GM23248 (cell line): ENCODE measurements around the gene PRDX2. TPM values are rescaled to one million over a fixed set of nuclear protein-coding genes. Genes with fewer than 3 reads are reported as not detected.
"Not testable (repeated sequence)": the region's sequence is repeated elsewhere in the genome, so short reads cannot be mapped to it uniquely, and the experiment has no call there.

Experiments used
- DNase-seq: peaks from one replicate; pipeline ENCODE4 v3.0.0-alpha.2; 2015
- H2AFZ ChIP-seq: fragments of 200-600 bp; sonication (generic); 2 replicates; pipeline ENCODE4 v1.6.1; 2016; ENCODE audit warnings: antibody characterized with exemption
- H3F3A ChIP-seq: fragments of 200-600 bp; sonication (generic); 2 replicates; pipeline ENCODE4 v1.6.1; 2016; ENCODE audit warnings: mild to moderate bottlenecking, antibody characterized with exemption, mixed run types; ENCODE audit not compliant: insufficient read depth
- H3K27ac ChIP-seq: fragments of 200-600 bp; sonication (generic); 2 replicates; pipeline ENCODE4 v1.5.1; 2016; ENCODE audit warnings: mild to moderate bottlenecking
- H3K27me3 ChIP-seq: fragments of 200-600 bp; sonication (generic); replicated peaks from 2 replicates; pipeline ENCODE4 v1.6.1; 2016; ENCODE audit warnings: mild to moderate bottlenecking; ENCODE audit not compliant: insufficient read depth
- H3K36me3 ChIP-seq: fragments of 200-600 bp; sonication (generic); 2 replicates; pipeline ENCODE4 v1.6.1; 2016; ENCODE audit warnings: low read depth, mild to moderate bottlenecking
- H3K4me1 ChIP-seq: fragments of 200-600 bp; sonication (generic); 2 replicates; pipeline ENCODE4 v1.6.1; 2016; ENCODE audit warnings: mild to moderate bottlenecking; ENCODE audit not compliant: insufficient read depth
- H3K4me2 ChIP-seq: fragments of 200-600 bp; sonication (generic); one replicate; pipeline ENCODE4 v1.6.1; 2016; ENCODE audit warnings: mild to moderate bottlenecking; ENCODE audit not compliant: unreplicated experiment
- H3K4me3 ChIP-seq: fragments of 200-600 bp; sonication (generic); 2 replicates; pipeline ENCODE4 v1.5.1; 2016; ENCODE audit warnings: mild to moderate bottlenecking
- H3K79me2 ChIP-seq: fragments of 200-600 bp; sonication (generic); 2 replicates; pipeline ENCODE4 v1.6.1; 2016; ENCODE audit warnings: mild to moderate bottlenecking; ENCODE audit not compliant: insufficient read depth
- H3K9ac ChIP-seq: fragments of 200-600 bp; sonication (generic); 2 replicates; pipeline ENCODE4 v1.6.1; 2016; ENCODE audit warnings: mild to moderate bottlenecking
- H3K9me2 ChIP-seq: fragments of 200-600 bp; sonication (generic); 2 replicates; pipeline ENCODE4 v1.6.1; 2016; ENCODE audit warnings: mixed run types, mild to moderate bottlenecking, moderate library complexity; ENCODE audit not compliant: insufficient read depth
- H3K9me3 ChIP-seq: fragments of 200-600 bp; sonication (generic); one replicate; pipeline ENCODE4 v1.6.1; 2017; ENCODE audit warnings: low read depth
- H4K20me1 ChIP-seq: fragments of 200-600 bp; sonication (generic); 2 replicates; pipeline ENCODE4 v1.6.0; 2016; ENCODE audit not compliant: insufficient read depth
- EZH2 ChIP-seq: fragments of 200-600 bp; sonication (generic); IDR thresholded peaks from 2 replicates; pipeline ENCODE4 v1.6.1; 2018; ENCODE audit warnings: antibody characterized with exemption, mild to moderate bottlenecking; ENCODE audit not compliant: insufficient read depth, poor library complexity, severe bottlenecking
- EZH2phosphoT487 ChIP-seq: fragments of 200-600 bp; sonication (generic); IDR thresholded peaks from 2 replicates; pipeline ENCODE4 v1.6.1; 2018; ENCODE audit warnings: antibody characterized with exemption, moderate library complexity, mild to moderate bottlenecking, low read depth; ENCODE audit not compliant: insufficient read depth
- WGBS, 2 experiments: methylation state at CpG; one replicate each; pipeline ENCODE4 v1.1.6; 2015 to 2017; ENCODE audit warnings: low lambda C conversion rate in 2 of 2, low coverage in 1 of 2; ENCODE audit errors: missing lambda C conversion rate in 2 of 2; 5-methylcytosine and 5-hydroxymethylcytosine counted together
- in situ Hi-C: fragments of 300-500 bp; cut with MboI; formaldehyde crosslinking; loops from 2 replicates; pipeline ENCODE4 v1.15.0; 2020
- polyA plus RNA-seq: library from polyadenylated mRNA; unstranded; fragments of >200 nt; fragmentation: Nextera tagmentation; extraction: Ambion mirVana; gene quantifications from 2 replicates; pipeline ENCODE4 v1.2.1, GENCODE V29; 2016
- total RNA-seq: library from RNA; depleted of rRNA; stranded (reverse); fragments of >200 nt; shearing (Covaris generic); gene quantifications from 2 replicates; pipeline ENCODE4 v1.2.3, GENCODE V29; 2014

Gene PRDX2
- total and polyA plus RNA-seq, 2 experiments from 2014 or later, result 230 to 252 TPM

- no peaks in the 10 kb centered on the region for H3K4me1 ChIP-seq
- H3F3A ChIP-seq, result no peaks in the 10 kb centered on the region
- H3K79me2 ChIP-seq, result no peaks in the 10 kb centered on the region
- H3K36me3 ChIP-seq, result no peaks in the 10 kb centered on the region
- no peaks in the 10 kb centered on the region for H3K9me3 ChIP-seq
- H4K20me1 ChIP-seq, result no peaks in the 10 kb centered on the region
- peaks cover 7% of the 10 kb centered on the region; the same call in 1 of the 2 replicates for H3K27me3 ChIP-seq
- peak; percentile 29 for DNase-seq
- no peak overlapping the region for H3K4me2 ChIP-seq
- TF ChIP-seq EZH2, result no peak
- no peak for TF ChIP-seq EZH2phosphoT487
- H3K9me2 ChIP-seq, result no peaks in the 10 kb centered on the region
- no peak overlapping the region for H3K27ac ChIP-seq
- in situ Hi-C loops, result no loop called here
- 5 to 6% methylated on average over 22 to 23 of the region's 23 CpGs for WGBS, 2 experiments
- no peak overlapping the region for H3K4me3 ChIP-seq
- no peak overlapping the region for H2AFZ ChIP-seq
- H3K9ac ChIP-seq, result no peak overlapping the region
These were observed 26.9 kb upstream of the PRDX2 start for GRCh38 chr19:12828494-12828893.

GRCh38 chr19:12825254-12826131 is 23.9 kb upstream of the PRDX2 start:
- Histone ChIP-seq H3K4me3 (peak overlapping the region; percentile 12; the same call in 1 of the 2 replicates), H3K79me2 (no peaks in the 10 kb centered on the region), H2AFZ (peak overlapping the region; percentile 39; the same call in 1 of the 2 replicates), H3K27me3 (no peaks in the 10 kb centered on the region), H3K9me3 (no peaks in the 10 kb centered on the region), H3K9me2 (no peaks in the 10 kb centered on the region), H3K4me1 (no peaks in the 10 kb centered on the region), H3K4me2 (no peak overlapping the region), H3K9ac (no peak overlapping the region), H4K20me1 (no peaks in the 10 kb centered on the region), H3K27ac (no peak overlapping the region), H3K36me3 (no peaks in the 10 kb centered on the region), H3F3A (no peaks in the 10 kb centered on the region)
- TF ChIP-seq EZH2 (no peak), EZH2phosphoT487 (no peak)
- in situ Hi-C loops, result no loop called here
- peak; percentile 44 for DNase-seq
- WGBS, 2 experiments, result 8 to 9% methylated on average over 38 to 46 of the region's 46 CpGs

GRCh38 chr19:12821761-12822160 is 20.2 kb upstream of the PRDX2 start:
- Histone ChIP-seq H3K27me3 (no peaks in the 10 kb centered on the region), H3K36me3 (no peaks in the 10 kb centered on the region), H3F3A (no peaks in the 10 kb centered on the region), H3K4me2 (no peak overlapping the region), H2AFZ (no peak overlapping the region), H3K9me3 (no peaks in the 10 kb centered on the region), H3K79me2 (no peaks in the 10 kb centered on the region), H3K4me1 (no peaks in the 10 kb centered on the region), H3K4me3 (no peak overlapping the region), H3K9me2 (no peaks in the 10 kb centered on the region), H3K27ac (no peak overlapping the region), H4K20me1 (no peaks in the 10 kb centered on the region), H3K9ac (no peak overlapping the region)
- in situ Hi-C loops, result no loop called here
- 76 to 86% methylated on average over 2 of the region's 2 CpGs for WGBS, 2 experiments
- DNase-seq, result peak; percentile 43
- TF ChIP-seq EZH2phosphoT487, result no peak
- TF ChIP-seq EZH2, result no peak

- H3K4me1 ChIP-seq, H3K36me3 ChIP-seq, H3K4me3 ChIP-seq, H3K79me2 ChIP-seq, H3K9me2 ChIP-seq, H2AFZ ChIP-seq, H3K27me3 ChIP-seq, H3K4me2 ChIP-seq, H3K9me3 ChIP-seq, H4K20me1 ChIP-seq, H3K27ac ChIP-seq, H3K9ac ChIP-seq, DNase-seq, in situ Hi-C loops, H3F3A ChIP-seq: not testable (repeated sequence)
- WGBS, 2 experiments, result 75 to 87% methylated on average over 4 to 11 of the region's 11 CpGs
These were observed 16.2 kb upstream of the PRDX2 start for GRCh38 chr19:12817810-12818209.

GRCh38 chr19:12817188-12817587 is 15.6 kb upstream of the PRDX2 start:
- H3K9me2 ChIP-seq, H3K36me3 ChIP-seq, H3K79me2 ChIP-seq, H3K4me1 ChIP-seq, H3K9me3 ChIP-seq, H3K27me3 ChIP-seq, H3K9ac ChIP-seq, DNase-seq, H3K4me2 ChIP-seq, H3K4me3 ChIP-seq, in situ Hi-C loops, H2AFZ ChIP-seq, H4K20me1 ChIP-seq, H3F3A ChIP-seq, H3K27ac ChIP-seq: not testable (repeated sequence)
- 88 to 89% methylated on average over 6 of the region's 6 CpGs for WGBS, 2 experiments
